ENCODE results near the gene GATM.

The GATM gene, protein sequence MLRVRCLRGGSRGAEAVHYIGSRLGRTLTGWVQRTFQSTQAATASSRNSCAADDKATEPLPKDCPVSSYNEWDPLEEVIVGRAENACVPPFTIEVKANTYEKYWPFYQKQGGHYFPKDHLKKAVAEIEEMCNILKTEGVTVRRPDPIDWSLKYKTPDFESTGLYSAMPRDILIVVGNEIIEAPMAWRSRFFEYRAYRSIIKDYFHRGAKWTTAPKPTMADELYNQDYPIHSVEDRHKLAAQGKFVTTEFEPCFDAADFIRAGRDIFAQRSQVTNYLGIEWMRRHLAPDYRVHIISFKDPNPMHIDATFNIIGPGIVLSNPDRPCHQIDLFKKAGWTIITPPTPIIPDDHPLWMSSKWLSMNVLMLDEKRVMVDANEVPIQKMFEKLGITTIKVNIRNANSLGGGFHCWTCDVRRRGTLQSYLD

DNA sequence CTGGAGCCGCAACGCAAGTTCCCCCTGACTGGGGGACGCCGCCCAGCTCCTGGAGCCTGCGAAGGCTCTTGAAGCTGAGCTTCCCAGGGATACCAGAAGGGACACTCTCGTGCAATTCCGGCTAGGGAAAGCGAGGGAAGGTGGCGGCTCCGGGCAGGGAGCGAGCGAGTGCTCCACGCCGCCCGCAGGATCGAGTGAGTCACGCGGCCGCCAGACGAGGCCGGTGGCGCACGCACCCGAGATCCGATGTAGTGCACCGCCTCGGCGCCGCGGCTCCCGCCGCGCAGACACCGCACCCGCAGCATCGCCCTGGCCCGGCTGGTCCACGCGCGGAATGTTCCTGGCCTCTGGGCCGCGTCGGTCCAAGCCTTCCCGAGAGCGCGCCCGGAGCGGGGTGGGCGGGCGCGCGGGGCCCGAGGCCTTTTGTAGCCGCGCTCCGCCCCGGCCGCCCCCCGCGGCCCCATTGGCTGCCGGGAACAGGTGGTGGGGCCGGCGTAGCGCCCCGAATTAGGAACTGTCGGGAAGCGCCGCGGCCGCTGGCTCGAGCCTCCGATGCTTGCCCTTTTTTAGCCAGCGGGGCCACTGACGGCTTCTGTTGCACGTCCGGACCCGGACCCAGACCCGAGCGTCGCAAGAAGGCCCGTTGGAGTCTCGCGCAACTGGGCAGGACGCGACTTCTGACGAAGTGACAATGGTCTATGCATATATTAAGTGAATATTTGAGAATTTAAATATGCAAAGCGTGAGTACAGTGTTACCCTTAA, at the start of gene GATM:
TSS of gene GATM (minus strand) at position 396 of the 764 bp plus-strand sequence. CDS start at position 305, 91 bp downstream.
- TF ChIP-seq, protein P1, sequence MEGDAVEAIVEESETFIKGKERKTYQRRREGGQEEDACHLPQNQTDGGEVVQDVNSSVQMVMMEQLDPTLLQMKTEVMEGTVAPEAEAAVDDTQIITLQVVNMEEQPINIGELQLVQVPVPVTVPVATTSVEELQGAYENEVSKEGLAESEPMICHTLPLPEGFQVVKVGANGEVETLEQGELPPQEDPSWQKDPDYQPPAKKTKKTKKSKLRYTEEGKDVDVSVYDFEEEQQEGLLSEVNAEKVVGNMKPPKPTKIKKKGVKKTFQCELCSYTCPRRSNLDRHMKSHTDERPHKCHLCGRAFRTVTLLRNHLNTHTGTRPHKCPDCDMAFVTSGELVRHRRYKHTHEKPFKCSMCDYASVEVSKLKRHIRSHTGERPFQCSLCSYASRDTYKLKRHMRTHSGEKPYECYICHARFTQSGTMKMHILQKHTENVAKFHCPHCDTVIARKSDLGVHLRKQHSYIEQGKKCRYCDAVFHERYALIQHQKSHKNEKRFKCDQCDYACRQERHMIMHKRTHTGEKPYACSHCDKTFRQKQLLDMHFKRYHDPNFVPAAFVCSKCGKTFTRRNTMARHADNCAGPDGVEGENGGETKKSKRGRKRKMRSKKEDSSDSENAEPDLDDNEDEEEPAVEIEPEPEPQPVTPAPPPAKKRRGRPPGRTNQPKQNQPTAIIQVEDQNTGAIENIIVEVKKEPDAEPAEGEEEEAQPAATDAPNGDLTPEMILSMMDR (IDR thresholded peaks at IDR 0.05; ENCODE audit: insufficient read depth, low read depth, low read length, missing control alignments) = peak; percentile 19

DNA sequence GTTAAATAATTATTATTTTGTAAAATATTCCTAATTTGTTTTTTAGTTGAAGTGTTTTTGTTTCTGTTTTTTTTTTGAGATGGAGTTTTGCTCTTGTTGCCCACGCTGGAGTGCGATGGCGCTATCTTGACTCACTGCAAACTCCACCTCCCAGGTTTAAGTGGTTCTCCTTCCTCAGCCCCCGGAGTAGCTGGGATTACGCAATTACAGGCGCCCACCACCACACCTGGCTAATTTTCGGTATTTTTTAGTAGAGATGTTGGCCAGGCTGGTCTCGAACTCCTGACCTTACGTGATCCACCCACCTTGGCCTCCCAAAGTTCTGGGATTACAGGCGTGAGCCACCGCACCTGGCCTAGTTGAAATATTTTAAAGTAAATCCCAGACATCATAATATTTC, 48.7 kb upstream of the GATM start:
- no peak overlapping the region for H3K4me3 ChIP-seq (ENCODE audit: low read depth, low read length)
- DNase-seq (ENCODE audit: low read depth) = no peak
- TF ChIP-seq, protein P1 (IDR thresholded peaks at IDR 0.05; ENCODE audit: insufficient read depth, low read depth, low read length, missing control alignments) = no peak

More for the DNA sequence above, at the start of gene GATM:
- peak within 1 kb of the TSS; percentile 64 for H3K4me3 ChIP-seq (ENCODE audit: low read depth, low read length)
- peak; percentile 94 for DNase-seq (ENCODE audit: low read depth)

DNA sequence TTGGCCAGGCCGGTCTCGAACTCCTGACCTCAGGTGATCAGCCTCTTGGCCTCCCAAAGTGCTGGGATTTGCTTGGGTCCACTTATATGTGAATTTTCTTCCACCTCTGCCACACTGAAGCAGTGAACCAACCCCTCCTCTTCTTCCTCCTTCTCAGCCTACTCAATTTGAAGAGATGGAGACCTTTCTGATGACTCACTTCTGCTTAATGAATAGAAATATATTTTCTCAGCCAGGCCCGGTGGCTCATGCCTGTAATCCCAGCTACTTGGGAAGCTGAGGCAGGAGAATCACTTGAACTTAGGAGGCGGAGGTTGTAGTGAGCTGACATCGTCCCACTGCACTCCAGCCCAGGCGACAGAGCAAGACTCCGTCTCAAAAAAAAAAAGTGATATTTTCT, 46.8 kb upstream of the GATM start:
- TF ChIP-seq, protein P1 (IDR thresholded peaks at IDR 0.05; ENCODE audit: insufficient read depth, low read depth, low read length, missing control alignments) = no peak
- DNase-seq (ENCODE audit: low read depth) = no peak
- H3K4me3 ChIP-seq (ENCODE audit: low read depth, low read length) = no peak overlapping the region

DNA sequence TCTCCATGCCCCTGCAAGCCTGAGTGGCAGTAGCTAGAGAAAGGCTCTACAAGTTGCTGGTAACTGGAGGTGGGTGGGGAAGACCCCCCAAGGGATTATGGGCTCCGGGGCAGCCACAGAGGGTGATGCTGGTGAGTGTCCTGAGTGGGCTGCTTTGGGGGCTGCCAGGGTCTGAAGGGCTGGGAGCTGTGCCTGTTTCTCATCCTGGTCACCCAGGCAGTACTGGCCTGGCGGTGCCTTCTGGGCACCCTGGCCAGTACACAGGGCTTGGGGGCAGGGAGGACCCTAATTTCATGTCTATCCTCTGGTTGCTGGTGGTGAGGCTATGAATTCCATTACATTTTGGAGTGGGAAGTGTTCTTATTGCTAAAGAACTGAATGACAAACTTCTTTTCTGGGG, 46.1 kb upstream of the GATM start:
- TF ChIP-seq, protein P1 (IDR thresholded peaks at IDR 0.05; ENCODE audit: insufficient read depth, low read depth, low read length, missing control alignments) = no peak
- H3K4me3 ChIP-seq (ENCODE audit: low read depth, low read length) = no peak overlapping the region
- DNase-seq (ENCODE audit: low read depth) = no peak

DNA sequence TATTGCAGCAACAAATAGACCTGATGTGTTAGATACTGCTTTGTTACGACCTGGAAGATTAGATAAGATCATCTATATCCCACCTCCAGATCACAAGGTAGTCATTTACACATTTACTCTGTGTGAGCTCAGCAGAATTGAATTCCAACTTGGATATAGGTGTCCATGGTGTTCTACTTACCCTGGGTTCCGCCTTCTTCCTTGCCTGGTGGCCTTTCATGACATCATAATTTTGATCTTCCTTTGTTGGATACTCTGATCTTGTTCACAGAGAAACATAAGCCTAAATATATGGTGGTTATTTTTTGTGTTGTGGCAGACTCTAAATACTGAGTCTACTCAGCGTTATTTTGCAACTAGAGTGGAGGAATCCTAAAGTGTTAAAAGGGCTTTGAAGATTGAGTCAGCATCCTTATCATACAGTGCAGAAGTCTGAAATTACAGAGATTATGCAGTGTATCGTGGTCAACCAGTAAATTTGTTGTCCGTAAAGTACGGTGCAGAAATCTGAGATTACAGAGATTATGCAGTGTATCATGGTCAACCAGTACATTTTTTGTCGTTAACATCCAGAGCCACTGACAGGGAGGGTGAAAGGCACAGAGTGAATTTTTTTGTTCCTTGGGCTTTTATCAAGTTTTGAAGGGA, 39.1 kb upstream of the GATM start:
- DNase-seq (ENCODE audit: low read depth) = no peak
- H3K4me3 ChIP-seq (ENCODE audit: low read depth, low read length) = no peak overlapping the region
- TF ChIP-seq, protein P1 (IDR thresholded peaks at IDR 0.05; ENCODE audit: insufficient read depth, low read depth, low read length, missing control alignments) = no peak

DNA sequence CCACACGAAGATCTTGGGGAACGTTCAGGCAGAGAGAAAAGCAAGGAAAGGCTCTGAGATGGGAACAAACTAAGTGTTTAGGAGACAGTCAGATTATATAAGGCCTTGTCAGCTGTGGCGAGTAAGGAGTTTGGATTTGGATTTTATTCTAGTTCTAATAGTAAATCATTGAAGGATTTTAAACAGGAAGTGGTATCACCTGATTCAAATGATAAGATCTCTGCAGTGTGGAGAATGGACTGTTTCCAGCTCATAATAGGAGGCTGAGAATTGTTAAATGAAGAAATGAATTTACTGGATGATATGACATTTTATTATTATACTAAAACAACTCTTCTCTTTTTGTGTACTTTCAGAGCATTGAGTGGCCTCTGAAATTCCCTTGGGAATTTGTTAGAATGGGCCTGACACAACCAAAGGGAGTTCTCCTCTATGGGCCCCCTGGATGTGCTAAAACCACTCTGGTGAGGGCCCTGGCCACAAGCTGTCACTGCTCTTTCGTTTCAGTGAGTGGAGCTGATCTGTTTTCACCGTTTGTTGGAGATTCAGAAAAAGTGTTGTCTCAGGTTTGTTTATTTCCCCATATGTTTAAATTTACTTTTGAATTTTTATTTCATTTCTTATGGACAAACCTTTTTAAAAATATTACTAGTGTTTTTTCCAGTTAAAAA, 36.0 kb upstream of the GATM start:
- TF ChIP-seq, protein P1 (IDR thresholded peaks at IDR 0.05; ENCODE audit: insufficient read depth, low read depth, low read length, missing control alignments) = no peak
- DNase-seq (ENCODE audit: low read depth) = no peak
- no peak overlapping the region for H3K4me3 ChIP-seq (ENCODE audit: low read depth, low read length)
